Parathyroid adenoma (tissue), 2 donors: ENCODE results near the gene RPS28.
A peak's percentile ranks its signal among the peaks of the same experiment; 100 is the strongest.
"Not testable (repeated sequence)": the region's sequence is repeated elsewhere in the genome, so short reads cannot be mapped to it uniquely, and the experiment has no call there.

Experiments used
- H2AFZ ChIP-seq: fragments of 300-600 bp; sonication (generic); one replicate; pipeline ENCODE4 v1.7.0; 2017; ENCODE audit warnings: antibody characterized with exemption, mild to moderate bottlenecking
- H3K27ac ChIP-seq: fragments of 300-600 bp; sonication (generic); one replicate; pipeline ENCODE4 v1.7.0; 2017
- H3K27me3 ChIP-seq: fragments of 300-600 bp; sonication (generic); one replicate; pipeline ENCODE4 v1.7.0; 2017; ENCODE audit warnings: low read length; ENCODE audit not compliant: control insufficient read depth, insufficient read depth
- H3K36me3 ChIP-seq: fragments of 300-600 bp; sonication (generic); one replicate; pipeline ENCODE4 v1.7.0; 2017; ENCODE audit warnings: low read length; ENCODE audit not compliant: control insufficient read depth, insufficient read depth
- H3K4me1 ChIP-seq: fragments of 300-600 bp; sonication (generic); one replicate; pipeline ENCODE4 v1.7.0; 2017; ENCODE audit warnings: control low read depth
- H3K4me2 ChIP-seq: fragments of 300-600 bp; sonication (generic); one replicate; pipeline ENCODE4 v1.7.0; 2017; ENCODE audit warnings: low read length
- H3K4me3 ChIP-seq: fragments of 300-600 bp; sonication (generic); one replicate; pipeline ENCODE4 v1.7.0; 2017; ENCODE audit warnings: low read depth, low read length
- H3K79me2 ChIP-seq: fragments of 300-600 bp; sonication (generic); one replicate; pipeline ENCODE4 v1.7.0; 2017; ENCODE audit warnings: control low read depth
- H3K9ac ChIP-seq: fragments of 300-600 bp; sonication (generic); one replicate; pipeline ENCODE4 v1.7.0; 2017; ENCODE audit warnings: mild to moderate bottlenecking
- H3K9me3 ChIP-seq: fragments of 300-600 bp; sonication (generic); one replicate; pipeline ENCODE4 v1.7.0; 2017; ENCODE audit warnings: low read length; ENCODE audit not compliant: control insufficient read depth
- CTCF ChIP-seq: fragments of 300-600 bp; sonication (generic); IDR thresholded peaks from one replicate; pipeline ENCODE4 v1.7.0; 2017; ENCODE audit warnings: antibody characterized with exemption, mild to moderate bottlenecking
- donor health status: primary hyperparathyroidism.

Gene RPS28

DNA sequence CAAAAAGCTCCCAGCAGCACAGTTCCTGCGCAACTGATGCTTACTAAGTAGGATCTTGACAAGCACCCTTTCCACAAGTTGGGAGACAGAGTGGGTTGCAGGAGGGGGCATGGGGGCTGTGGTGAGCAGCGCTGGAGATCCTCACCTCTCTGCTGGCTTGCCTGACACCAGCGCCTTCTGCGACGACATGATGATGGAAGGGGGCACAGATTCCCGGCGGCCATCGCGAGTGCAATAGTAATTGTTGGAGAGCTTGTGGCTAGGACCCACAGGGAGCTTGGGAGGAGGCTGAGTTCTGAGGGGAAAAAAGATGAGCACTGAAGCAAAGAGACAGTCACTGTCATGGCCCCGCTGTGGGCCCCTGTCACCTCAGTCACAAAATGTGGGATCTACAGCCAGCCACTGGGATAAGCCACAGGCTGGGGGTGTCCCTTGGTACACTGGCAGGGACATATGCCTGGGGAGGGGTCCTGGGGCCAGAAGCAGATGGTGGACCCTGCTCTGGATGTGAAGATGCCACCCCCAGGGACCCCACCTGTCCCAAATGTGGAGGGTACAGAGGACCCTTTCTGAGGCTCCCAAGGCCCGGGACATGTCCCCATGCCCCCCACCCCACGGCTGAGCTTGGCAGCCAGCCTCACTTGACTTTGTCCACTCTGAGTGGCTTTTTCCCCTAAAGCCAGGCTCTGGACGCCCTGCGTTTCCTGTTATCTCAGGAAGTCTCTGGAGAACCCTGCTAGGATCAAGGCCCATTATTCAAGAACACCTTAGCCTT lies 4.8 kb upstream of the RPS28 start:
- Histone ChIP-seq H3K36me3 (no peaks in the 10 kb centered on the region), H3K4me2 (no peak overlapping the region), H3K27me3 (no peaks in the 10 kb centered on the region), H3K79me2 (peaks cover 27% of the 10 kb centered on the region), H3K27ac (no peak overlapping the region), H3K4me1 (peaks cover 7% of the 10 kb centered on the region), H3K9ac (no peak overlapping the region), H3K4me3 (no peak overlapping the region), H3K9me3 (no peaks in the 10 kb centered on the region), H2AFZ (no peak overlapping the region)
- no peak for TF ChIP-seq CTCF

DNA sequence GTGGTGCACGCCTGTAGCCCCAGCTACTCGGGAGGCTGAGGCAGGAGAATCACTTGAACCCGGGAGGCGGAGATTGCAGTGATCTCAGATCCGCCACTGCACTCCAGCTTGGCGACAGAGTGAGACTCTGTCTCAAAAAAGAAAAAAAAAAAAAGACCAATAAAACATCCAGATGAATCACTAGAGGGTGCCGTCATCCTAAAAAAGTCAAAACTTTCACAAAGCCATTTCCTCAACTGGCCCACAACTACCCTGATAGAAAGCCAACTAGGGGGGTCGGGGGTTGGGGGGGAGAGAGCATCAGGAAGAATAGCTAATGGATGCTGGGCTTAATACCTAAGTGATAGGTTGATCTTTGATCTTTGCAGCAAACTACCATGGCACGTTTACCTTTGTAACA lies 2.5 kb upstream of the RPS28 start:
- H3K4me1 ChIP-seq, H3K27me3 ChIP-seq, H3K9ac ChIP-seq, H2AFZ ChIP-seq, H3K27ac ChIP-seq, H3K9me3 ChIP-seq, H3K4me3 ChIP-seq, H3K4me2 ChIP-seq, H3K36me3 ChIP-seq: not testable (repeated sequence)
- H3K79me2 ChIP-seq: peaks cover 31% of the 10 kb centered on the region

DNA sequence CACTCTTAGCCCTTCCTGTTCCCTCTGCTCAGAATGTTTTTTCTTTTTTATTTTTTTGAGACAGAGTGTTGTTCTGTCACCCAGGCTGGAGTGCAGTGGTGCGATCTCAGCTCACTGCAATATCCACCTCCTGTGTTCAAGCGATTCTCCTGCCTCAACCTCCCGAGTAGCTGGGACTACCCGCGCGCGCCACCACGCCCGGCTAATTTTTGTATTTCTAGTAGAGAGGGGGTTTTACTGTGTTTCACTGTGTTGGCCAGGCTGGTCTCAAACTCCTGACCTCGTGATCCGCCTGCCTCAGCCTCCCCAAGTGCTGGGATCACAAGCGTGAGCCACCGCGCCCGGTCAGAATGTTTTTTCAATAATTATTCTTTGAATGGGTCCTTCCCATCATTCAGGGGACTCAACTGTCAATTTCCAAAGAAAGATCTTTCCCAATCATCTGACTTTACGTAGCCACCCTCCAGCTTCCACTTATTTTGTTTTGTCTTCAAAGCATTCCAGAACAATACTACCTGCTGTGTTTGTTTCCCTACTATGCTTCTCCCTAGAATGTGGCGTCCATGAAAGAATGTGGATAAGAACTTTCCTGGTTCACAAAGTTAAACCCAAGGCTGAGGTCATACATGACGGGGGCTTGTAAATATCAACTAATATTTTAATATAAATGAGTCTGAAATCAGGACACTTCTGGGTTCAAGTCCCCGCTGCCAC lies 1.3 kb upstream of the RPS28 start:
- H3K36me3 ChIP-seq: no peaks in the 10 kb centered on the region
- H3K4me1 ChIP-seq: peaks cover 16% of the 10 kb centered on the region
- peaks cover 31% of the 10 kb centered on the region for H3K79me2 ChIP-seq

DNA sequence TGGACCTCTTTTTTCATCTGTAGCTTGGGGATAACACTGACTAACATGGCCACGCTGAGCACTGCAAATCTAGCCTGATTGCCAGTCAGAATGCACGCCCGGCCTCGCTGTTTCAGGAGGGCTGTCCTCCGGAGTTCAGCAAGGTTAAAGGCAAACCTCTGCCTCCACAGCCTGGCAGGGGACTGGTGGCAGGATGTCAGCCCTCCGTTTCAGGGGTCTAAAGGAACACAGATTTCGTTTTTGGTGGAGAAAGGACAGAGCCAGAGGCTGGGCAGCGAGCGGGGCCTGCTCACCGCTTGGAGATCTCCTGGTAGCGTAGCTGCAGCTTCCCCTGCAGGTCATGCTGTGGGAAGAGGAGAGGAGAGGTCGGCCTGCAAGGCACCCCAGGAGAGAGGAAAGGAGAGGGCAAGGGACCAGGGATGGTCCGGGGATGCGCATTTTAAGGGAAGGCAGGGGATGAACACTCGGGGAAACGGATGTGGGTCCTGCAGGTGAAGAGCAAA lies 681 bp upstream of the RPS28 start:
- H2AFZ ChIP-seq: peak overlapping the region; percentile 79
- peak overlapping the region; percentile 99 for H3K4me3 ChIP-seq
- H3K4me2 ChIP-seq: peak overlapping the region; percentile 97
- no peaks in the 10 kb centered on the region for H3K9me3 ChIP-seq
- peak overlapping the region; percentile 82 for H3K27ac ChIP-seq
- peaks cover 31% of the 10 kb centered on the region for H3K79me2 ChIP-seq
- no peak for TF ChIP-seq CTCF
- peak overlapping the region; percentile 89 for H3K9ac ChIP-seq
- peaks cover 16% of the 10 kb centered on the region for H3K4me1 ChIP-seq
- H3K27me3 ChIP-seq: no peaks in the 10 kb centered on the region
- no peaks in the 10 kb centered on the region for H3K36me3 ChIP-seq

More for the DNA sequence above, 1.3 kb upstream of the RPS28 start:
- TF ChIP-seq CTCF: no peak
- Histone ChIP-seq H2AFZ (no peak overlapping the region), H3K27me3 (no peaks in the 10 kb centered on the region), H3K9me3 (no peaks in the 10 kb centered on the region), H3K9ac (peak overlapping the region; percentile 89), H3K27ac (no peak overlapping the region), H3K4me3 (peak overlapping the region; percentile 99), H3K4me2 (peak overlapping the region; percentile 97)

DNA sequence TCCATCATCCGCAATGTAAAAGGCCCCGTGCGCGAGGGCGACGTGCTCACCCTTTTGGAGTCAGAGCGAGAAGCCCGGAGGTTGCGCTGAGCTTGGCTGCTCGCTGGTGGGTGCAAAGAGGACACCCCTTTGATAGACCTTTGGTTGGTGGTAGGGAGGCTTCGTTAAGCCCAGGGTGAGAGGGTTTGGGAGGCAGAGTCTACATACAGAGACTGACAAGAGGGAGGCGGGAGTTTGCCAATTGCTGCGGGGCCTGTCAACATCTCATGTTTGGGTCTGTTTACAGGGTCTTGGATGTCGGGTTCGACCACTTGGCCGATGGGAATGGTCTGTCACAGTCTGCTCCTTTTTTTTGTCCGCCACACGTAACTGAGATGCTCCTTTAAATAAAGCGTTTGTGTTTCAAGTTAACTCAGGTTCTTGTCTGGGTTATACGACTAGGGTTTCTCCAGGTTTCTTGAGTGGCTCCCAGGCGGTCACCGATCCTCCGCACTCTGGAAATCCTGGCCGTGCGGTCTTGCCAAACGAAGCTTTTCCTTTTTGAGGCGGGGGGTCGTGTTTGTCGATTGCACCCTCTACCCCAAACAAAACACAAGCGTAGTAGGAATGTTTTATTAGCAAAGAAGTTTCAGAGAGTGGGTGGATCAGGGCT lies 816 bp downstream of the RPS28 start:
- Histone ChIP-seq H3K79me2 (peaks cover 23% of the 10 kb centered on the region), H3K4me1 (peaks cover 16% of the 10 kb centered on the region), H2AFZ (peak overlapping the region; percentile 79), H3K4me3 (peak overlapping the region; percentile 99), H3K4me2 (peak overlapping the region; percentile 54), H3K36me3 (no peaks in the 10 kb centered on the region), H3K27ac (peak overlapping the region; percentile 82), H3K27me3 (no peaks in the 10 kb centered on the region), H3K9ac (peak overlapping the region; percentile 34), H3K9me3 (no peaks in the 10 kb centered on the region)
- TF ChIP-seq CTCF: no peak
